ENCODE data around the gene HIPK4.
"Not testable (repeated sequence)": the region's sequence is repeated elsewhere in the genome, so short reads cannot be mapped to it uniquely, and the experiment has no call there.

The HIPK4 gene

DNA sequence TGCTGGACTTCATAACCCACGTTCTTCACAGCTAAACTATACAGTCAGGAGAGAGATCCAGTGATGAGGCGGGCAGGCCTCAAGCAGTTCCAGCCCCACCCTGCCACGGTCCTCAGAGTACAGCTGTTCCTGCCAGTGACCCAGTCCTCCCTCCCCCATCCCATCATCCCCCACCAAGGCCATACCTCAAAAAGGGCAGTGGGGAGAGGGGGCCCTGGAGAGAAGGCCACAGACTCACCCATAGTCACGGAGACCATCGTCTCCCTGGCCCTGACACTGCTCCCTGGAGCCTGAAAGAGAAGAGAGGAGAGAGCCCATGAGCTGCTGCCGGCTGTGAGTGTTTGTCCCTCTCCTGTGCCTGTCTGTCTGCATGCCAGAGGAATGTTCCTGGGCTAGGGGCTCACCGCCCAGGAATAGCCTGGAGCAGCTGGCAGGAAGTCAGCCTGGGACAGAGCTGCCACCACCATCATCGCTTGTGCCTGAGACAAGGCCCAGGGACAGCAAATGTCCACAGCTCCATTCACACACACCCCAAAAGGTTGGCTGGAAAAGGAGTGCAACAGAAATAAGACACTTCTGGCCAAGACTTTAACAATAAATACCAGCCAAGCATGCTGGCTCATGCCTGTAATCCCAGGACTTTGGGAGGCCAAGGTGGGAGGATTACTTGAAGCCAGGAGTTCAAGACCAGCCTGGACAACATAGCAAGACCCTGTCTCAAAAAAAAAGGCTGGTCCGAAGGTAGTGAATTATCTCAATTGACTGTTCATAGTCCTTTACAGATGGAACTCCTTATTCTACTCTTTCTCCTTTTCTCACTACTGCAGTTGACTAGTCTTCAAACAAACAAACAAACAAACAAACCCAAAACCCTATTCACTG, 48.1 kb downstream of the HIPK4 start:
- no peak for FAIRE-seq

DNA sequence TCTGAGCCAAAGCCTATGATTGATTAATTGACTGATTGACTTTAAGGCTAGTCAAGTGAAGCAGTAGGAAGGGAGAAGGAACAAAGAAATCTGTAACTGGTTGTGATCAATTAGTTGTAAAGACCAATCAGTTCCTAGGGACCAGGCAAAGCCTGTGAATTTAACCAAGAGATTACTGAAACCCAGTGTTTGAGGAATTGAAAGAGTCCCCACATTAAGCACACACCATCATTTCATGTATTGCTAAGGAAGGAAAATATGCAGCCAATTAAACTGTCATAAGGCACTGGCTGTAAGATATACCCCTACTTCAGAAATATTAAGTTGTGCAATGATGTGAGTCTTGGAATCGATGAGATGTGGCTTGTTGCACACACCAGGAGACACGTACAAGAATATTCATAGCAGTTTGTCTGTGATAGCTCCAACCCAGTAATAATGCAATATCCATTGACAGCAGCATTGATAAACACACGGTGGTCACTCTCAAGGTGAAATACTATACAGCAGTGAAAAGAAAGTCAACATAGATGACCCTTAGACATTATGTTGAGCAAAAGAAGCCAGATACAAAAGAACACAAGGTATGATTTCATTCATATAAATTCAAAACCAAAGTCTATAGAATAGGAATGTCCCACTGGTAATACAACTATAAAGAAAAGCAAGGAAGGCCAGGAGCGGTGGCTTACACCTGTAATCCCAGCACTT, 50.8 kb downstream of the HIPK4 start:
- no peak for FAIRE-seq
- no peak for DNase-seq (ENCODE audit: low spot score)

More for the DNA sequence above, 48.1 kb downstream of the HIPK4 start:
- no peak for DNase-seq (ENCODE audit: low spot score)

DNA sequence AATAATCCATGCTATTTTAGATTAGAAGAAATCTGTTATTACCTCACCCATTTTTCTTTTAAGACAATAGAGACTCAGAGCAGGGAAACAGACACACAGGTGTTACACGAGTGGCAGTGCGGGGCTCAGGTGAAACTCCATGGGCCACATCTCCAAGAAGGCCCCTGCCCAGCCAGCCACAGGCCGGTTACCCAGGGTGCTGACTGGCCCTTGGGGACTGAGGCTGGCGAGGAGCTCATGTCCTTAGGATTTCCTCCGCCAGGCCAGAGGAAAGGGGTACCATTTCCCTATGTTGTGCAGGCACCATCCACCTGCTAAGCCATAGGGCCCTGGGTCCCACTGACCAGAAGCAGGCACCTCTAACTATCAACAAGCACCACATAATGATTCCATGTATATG, 52.4 kb downstream of the HIPK4 start:
- FAIRE-seq (no peak), DNase-seq (ENCODE audit: low spot score) (no peak)

DNA sequence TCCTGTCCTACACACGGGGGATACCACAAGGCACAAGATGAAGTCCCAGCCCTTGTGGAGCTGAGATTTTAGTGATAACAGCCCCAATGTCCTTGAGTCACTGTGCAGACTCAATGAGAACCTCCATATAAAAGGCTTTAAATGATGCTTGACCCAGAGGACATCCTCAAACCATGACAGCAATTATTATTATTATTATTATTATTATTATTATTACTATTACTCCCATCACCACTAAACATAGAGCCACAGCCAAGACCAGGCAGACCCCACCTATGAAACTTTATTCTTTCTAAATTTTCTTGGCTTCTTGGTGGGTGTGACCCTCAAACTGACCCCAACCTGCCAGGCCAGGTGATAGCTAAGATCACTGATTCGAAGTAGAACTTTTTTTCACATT, 52.9 kb downstream of the HIPK4 start:
- FAIRE-seq: no peak
- DNase-seq (ENCODE audit: low spot score): no peak

DNA sequence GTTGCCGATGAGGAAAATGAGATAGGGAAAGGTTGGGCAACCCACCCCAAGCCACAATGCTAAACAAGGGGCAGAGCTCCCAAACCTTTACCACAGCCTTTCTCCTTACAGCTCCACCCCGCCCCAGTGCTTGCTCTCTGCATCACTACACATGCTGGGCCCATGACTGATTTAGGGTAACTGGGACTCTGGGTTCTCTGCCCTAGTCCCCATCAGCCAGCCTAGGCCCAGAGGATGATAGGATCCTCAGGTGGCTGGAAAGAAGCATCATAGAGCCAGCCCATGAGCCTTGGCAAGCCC, 53.4 kb downstream of the HIPK4 start:
- FAIRE-seq (no peak), DNase-seq (ENCODE audit: low spot score) (no peak)

DNA sequence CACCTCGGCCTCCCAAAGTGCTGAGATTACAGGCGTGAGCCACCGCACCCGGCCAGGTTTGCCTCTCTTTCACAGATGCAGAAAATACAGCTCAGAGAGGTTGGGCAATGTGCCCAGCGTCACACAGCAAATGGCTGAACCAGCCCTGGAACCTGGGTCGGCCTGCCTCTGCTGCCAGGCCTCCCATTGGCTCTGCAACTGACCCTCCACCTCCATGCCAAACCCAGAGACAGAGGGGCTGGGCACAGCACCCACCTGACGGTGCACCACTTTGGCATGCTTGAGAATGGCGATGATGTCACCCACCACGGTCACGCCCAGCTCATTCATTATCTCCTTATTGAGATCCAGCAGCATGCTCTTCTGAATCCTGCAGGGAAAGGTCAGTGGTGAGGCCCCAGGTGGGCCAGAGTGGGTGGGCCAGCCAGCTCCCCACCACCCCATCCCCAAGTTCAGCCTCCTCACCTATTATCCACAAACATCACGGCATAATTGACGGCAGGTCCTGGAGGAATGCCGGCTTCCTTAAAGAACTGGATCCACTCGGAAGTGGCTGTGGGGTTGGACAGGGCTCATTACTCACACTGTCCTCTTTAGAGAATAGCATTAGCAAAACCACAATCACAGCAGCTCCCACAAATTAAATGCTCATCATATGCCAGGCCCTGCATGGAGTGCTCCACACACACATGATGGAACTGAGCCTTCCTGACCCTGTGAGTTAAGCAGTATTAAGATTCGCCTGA, 54.0 kb downstream of the HIPK4 start:
- DNase-seq (ENCODE audit: low spot score) (no peak), FAIRE-seq (no peak)

DNA sequence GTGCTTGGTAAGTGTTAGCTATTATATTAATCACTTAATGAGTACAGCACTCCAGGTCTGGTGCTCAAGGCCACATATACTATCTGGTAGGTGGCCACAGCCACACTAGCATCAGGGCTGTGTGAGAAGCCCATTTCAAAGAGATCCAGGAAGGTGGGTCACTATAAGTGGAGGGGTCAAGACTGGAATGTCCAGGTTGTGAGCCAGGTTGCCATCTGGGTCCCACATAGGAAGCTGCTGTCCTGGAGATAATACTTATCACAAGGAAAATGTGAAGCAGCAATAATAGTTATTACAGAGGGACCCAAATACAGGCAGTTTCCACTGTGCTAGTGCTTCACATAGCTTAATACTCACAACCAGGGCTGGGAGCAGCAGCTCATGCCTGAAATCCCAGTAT, 54.9 kb downstream of the HIPK4 start:
- DNase-seq (ENCODE audit: low spot score): no peak

DNA sequence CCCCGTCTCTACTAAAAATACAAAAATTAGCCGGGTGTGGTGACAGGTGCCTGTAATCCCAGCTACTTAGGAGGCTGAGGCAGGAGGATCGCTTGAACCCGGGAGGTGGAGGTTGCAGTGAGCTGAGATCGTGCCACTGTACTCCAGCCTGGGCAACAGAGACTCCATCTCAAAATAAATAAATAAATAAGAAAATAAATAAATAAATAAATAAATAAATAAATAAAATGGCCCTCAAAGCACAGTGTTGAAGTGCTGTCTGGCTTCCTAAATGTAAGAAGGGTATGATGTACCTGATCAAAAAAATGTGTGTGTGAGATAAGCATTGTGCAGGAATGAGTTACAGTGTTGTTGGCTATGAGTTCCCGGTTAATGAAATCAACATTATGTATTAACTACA, 56.9 kb downstream of the HIPK4 start:
- not testable (repeated sequence) for DNase-seq (ENCODE audit: low spot score); FAIRE-seq

More for the DNA sequence above, 54.9 kb downstream of the HIPK4 start:
- no peak for FAIRE-seq

DNA sequence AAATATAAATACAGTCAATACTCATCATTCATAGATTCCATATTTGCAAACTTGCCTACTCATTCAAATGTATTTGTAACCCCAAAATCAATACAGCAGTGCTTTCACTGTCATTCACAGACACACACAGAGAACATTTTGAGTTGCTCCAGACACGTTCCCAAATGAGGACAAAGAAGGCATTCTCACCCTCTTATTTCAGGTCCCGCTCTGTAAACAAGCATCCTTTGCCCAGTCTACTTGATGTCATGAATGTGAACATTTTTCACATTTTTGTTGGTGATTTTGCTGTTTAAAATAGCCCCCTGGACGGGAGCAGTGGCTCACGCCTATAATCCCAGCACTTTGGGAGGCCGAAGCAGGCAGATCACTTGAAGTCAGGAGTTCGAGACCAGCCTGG, 57.3 kb downstream of the HIPK4 start:
- FAIRE-seq (no peak), DNase-seq (ENCODE audit: low spot score) (no peak)

DNA sequence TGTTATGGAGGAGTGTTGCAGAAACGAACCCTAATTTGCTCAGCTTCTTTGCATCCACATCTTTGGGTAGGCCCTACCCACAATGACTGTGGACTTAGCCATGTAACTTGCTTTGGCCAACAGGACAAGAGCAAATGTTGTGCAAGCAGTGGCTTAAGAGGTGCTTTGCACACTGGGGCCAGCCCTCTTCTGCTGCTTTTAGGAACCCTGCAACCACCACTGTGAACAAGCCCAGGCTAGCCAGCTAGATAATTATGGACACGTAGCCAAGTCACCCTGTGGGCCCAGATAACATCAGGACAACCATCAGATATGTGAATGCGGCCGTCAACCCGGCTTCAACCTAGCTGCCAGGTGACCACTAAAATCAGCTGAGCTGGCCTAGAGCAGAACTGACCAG, 58.9 kb downstream of the HIPK4 start:
- DNase-seq (ENCODE audit: low spot score) (no peak), FAIRE-seq (no peak)
